Measurements from ENCODE around the gene RUNDC3A.

Gene RUNDC3A

GRCh38 chr17:44308320-44308818, at the start of gene RUNDC3A:
Gene RUNDC3A, plus strand, starts transcription at chr17:44308601. Its CDS starts 232 bp downstream, at chr17:44308833.
- peak; percentile 77 for ATAC-seq
- peak; percentile 89 for DNase-seq

GRCh38 chr17:44258811-44259351, 49.5 kb upstream of the RUNDC3A start:
- no peak for DNase-seq
- ATAC-seq, result no peak

GRCh38 chr17:44260296-44260695, 48.1 kb upstream of the RUNDC3A start:
- no peak for DNase-seq
- ATAC-seq, result no peak

DNA sequence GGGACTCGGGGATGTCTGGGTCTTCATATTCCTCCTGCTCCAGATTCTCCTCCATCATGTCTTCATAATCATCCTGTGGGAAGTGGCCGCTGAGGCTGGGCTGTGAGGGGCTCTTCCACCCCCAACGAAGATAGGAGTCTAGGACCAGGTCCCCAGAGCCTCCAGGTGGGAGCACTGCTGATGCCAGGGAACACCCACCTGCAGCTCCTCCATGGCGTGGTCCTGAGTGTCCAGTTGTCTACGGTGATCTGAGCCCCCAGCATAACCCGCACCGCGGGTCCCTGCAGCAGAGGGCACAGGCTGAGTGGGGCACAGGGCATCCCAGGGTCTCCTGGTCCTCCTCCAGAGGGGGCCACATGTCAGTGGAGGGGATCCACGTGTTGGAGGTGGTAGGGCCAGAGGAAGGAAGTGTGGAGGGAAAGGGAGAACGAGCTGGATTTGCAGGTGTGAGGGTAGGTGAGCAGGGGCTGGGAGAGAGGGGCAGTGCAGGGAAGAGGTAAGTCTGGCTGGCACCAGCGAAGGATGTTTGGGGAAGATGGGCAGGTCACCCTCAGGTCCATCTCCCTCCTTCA, 45.7 kb upstream of the RUNDC3A start:
- ATAC-seq (no peak), DNase-seq (no peak)

DNA sequence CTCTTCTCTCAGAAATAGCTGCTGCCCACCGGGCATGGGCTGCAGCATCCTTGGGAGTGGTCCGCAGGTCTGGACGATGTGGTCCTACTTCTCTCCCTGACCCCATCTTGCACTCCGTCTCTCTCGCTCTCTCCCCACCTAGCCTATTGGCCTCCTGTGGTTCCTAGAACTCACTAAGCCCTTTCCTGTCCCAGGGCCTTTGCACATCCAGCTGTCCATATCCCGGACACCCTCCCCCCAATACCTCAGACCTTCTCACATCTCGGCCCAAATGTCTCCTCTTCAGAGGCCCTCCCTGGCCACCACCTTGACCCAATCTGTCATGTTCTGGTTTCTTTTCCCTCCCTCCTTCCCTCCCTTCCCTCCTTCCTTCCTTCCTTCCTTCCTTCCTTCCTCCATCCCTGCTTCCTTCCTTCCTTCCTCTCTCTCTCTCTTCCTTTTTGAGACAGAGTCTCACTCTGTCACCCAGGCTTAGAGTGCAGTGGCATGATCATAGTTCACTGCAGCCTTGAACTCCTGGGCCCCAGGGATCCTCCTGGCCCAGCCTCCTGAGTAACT, 45.0 kb upstream of the RUNDC3A start:
- DNase-seq, result no peak
- ATAC-seq, result no peak

DNA sequence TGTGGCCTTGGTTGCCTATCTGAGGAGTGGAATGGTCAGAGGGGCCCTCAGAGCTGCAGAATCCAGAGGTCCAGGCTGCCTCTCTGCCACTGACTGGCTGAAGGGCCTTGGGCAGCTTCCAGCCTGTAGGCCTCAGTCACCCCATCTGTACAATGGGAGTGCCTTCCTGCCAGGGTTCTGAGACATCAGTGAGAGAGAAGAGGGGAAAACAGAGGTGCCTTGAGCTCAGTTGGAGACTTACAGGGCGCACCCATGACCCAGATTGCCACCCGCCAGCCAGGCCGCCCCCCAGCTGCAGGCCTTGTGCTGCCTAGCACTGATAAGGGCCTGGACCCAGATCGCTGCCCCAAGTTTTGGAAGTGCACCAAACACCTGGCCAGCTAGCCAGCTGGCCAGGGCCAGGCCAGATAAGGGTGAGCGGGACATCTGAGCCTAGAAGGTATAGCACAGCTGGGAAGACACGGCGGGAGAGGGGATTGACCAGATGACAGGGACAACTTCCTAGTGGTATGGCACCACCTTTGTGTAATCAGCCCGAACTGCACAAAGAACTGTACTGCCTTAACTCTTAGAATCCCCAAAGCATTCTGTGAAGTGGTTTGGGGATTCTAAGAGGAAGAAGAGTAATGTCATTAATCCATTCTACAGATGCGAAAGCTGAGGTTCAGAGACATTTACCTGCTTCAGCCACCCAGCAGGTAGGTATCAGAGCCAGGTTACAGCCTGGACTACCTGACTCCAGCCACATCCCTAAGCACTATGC, 41.8 kb upstream of the RUNDC3A start:
- DNase-seq, result no peak

DNA sequence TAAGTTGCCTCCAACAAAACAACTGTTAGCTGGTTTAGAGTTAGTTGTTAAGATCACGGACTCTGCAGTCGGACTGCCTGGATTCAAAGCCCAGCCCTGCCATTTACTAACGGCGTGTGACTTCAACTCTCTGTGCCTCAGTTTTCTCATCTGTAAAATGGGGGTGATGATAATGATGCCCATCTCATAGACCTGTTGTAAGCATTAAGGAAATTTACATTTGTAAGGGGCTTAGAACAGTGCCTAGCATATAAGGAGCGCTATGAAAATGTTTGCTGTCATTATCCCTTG, 41.3 kb upstream of the RUNDC3A start:
- DNase-seq, result no peak
- no peak for ATAC-seq

More for the DNA sequence above, 41.8 kb upstream of the RUNDC3A start:
- ATAC-seq, result no peak

GRCh38 chr17:44267818-44268490, 40.4 kb upstream of the RUNDC3A start, which contains the start of gene SLC4A1:
Gene SLC4A1, minus strand, starts transcription at chr17:44268135. Its CDS starts 5,269 bp downstream, at chr17:44262866.
- DNase-seq, result no peak
- no peak for ATAC-seq

DNA sequence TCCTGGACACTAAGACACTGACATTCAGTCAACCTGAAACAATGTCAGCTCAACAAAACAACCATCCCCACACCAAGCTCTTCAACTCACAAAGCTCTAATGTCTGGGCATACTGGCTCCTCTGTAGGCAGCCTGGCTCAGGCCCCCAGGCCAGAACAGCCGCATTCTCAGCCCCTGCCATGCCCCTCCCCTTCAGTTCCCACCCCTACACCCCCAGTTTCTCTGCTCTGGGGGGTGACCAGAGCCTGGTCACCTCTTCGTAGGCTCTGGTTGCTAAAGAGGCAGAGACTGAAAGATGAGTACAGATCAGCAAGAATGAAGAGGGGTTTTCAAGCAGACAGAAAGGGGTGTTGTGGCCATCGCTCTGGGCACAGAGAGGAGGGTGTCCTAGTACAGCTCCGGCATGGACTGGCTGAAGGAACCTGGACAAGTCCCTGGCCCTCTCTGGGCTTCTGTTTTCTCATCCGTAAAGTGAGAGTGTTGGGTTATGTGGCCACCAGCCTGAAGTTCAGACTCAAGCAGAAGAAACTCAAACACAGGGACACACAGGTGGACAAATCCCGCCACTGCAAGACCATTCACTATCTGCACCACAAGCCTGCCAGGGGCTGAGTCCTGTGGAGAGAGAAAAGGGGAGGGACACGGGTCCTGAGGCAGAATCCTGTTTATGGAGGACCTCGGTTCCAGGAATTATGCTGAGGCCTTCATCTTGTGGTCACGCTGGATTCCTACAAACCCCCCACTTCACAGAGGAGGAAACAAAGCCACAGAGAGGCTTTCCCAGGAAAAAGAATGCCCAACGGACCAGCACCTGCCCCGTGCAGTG, 39.5 kb upstream of the RUNDC3A start:
- DNase-seq (no peak), ATAC-seq (no peak)

DNA sequence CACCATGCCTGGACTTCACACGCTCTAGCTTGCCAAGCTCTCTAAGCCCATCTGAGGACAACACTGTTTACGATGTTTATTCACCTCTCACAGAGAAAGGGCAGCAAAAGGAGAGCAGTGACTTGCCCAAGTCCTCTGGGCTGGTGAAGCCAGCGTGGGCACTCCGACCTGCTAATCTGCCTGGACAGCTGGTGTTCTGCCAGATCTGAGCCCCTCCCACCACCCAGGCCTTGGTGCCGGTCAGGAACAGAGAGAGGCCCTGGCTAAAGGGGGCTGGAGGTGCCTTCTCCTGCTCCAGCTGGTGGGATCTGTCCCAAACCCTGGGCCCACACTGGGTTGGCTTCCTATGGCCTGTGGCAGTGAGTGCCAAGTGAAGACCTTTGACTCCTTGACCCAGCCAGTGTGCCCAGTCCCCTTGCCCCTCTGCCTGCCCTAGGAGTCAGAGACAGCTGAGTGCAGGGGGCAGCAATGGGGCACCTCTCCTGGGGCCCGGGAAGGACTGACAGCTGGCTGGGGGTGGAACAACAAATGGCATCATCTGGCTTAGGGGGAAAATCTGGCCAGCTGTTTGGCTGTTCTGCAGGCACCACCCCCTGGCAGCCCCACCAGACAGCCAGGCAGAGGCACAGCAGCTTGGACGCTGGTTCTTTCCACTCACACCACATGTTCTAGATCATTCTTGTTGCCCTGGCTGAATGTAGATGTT, 38.7 kb upstream of the RUNDC3A start:
- ATAC-seq, result no peak
- DNase-seq, result no peak

DNA sequence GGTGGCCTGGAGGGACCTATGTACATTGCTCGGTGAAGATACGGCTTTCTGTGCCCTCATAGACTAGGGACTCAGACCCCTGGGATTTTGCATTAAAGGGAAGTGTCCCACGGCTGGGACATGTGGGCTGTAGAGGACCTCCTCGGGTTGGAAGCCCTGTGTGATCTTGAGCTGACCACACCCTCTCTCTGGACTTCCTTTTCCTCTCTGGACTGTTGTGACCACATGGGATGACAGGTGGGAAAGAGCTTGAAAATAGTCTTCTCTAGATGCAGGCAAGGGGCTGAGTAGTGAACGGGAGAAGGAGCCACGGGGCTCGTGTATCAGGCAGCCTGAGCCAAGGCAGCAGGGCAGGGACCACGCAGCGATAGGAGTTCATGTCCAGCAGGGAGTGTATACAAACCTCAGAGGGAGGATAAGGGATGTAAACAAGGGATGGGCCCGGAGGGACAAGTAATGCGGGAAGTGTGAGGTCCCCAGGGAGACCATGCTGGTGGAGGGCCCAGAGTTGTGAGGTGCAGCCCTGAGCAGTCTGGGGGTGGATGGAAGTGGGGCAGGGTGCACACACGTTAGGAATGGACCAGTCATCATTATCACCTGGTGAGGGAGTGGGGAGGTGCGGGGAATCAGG, 36.0 kb upstream of the RUNDC3A start:
- ATAC-seq, result peak; percentile 10
- no peak for DNase-seq

DNA sequence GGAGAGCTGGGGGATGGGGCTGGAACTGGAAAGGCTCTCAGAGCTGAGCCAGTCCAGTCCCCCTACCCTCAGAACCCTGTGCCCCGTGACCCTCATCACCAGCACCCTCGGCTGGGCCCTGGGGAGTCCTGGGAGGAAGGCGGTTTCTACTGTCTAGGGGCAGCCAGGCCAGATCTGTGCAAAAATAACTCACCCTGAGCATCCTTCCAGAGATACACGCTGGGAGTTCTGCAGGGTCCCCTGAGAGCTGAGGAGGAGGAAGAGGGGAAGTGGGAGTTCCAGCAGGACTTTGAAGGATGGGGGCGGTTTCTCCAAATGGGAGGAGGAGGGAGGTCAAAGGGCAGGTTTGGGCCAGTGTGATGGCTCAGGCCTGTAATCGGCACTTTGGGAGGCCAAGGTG, 35.4 kb upstream of the RUNDC3A start:
- ATAC-seq, result no peak
- no peak for DNase-seq

DNA sequence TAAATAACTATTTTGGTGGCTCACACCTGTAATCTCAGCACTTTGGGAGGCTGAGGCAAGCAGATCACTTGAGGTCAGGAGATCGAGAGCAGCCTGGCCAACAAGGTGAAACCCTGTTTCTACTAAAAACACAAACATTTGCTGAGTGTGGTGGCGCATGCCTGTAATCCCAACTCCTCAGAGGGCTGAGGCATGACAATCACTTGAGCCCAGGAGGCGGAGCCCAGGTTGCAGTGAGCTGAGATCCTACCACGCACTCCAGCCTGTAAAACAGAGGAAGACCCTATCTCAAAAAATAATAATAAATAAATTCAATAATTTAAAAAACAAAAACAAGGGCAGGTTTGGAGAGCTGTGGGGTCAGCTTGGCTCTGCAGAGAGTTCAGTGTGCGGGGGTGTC, 34.8 kb upstream of the RUNDC3A start:
- no peak for DNase-seq
- ATAC-seq, result no peak

DNA sequence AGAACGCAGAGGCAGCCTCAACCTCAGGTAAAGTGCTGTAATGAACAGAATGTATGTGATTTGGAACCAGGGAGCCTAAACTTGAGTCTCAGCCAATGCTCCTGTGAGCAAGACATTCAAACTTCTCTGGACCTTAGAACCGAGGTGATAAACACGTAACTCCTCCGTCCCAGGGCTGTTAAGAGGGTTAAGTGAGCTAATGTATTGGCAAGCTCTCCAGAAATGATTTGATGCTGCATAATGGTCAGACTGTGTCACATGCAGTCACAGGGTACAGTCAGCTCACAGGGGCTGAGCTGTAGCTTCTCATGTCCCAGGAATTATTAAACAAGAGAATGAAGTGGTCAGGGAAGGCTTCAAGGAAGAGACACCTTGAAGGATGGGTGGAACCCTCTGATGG, 30.4 kb upstream of the RUNDC3A start:
- DNase-seq (no peak), ATAC-seq (no peak)

DNA sequence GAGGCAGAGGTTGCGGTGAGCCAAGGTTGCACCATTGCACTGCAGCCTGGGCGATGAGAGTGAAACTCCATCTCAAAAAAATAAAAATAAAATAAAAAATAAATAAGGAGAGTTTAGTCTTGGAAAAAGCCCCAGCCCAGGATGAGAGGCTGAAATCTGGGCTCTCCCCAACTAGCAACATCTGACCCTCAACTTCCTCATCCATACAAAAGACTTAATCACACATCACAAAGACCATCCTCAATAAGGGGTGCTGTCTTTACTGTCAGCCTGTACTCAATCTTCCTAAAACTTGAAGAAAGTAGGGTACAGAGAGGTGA, 29.1 kb upstream of the RUNDC3A start:
- DNase-seq (no peak), ATAC-seq (no peak)

DNA sequence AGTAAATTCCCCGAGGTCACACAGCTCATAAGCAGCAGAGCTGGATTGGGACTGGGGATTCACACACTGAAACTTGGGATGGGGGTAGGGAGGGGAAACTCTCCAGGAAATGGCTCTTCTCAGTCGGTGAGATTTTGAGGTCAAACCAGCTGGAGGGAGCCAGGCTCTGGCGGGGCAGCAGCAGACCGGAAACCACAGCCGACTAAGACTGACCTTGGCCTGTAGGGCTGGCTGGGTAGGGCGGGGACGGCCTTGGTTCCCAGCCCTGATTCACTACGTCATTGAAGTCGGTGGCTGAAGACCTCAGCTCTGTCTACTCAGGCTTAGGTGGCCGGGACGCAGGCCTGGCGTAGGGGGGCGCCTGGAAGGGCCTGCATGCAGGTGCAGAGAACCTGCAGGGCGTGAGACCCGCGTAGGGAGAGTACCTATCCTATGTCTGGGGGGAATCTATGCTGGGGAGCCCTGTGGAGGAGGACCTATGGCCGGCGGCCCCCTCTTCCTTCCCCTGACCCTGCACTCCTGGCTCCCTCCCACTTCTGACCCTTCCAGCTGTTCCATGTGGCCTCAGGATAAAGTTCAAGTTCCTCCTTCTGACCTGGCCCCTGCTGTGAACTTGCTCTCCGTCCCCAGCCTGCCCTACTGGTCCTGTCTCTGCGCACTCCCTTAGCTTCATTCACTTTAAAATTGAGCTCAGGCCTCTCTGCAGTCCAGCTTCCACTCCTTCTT, 28.6 kb upstream of the RUNDC3A start:
- ATAC-seq (peak; percentile 58), DNase-seq (peak; percentile 32)

DNA sequence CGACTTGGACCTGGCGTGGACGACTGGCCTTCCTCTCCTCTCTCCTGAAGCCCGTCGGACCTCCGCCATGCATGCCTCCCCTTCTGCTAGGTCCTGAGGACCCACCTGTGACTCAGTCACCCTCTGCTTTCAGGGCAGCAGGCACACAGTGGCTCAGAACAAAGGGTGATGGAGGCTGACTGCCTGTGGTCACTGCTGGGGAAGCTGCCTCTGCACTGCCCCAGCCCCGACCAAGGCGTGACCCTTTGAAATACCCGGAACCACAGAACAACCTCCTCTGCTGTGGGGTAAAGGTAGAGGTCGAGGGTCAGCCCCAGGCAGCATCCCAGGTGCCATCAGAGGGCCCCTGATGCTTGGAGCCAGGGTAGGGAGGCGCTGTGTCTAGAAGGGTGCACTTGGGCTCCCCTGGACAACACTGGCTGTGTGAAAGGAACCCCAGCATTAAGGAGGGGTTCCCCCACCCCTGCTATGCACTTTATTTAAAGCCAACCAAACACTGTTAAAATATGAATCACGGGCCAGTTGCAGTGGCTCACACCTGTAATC, 27.9 kb upstream of the RUNDC3A start:
- no peak for ATAC-seq
- no peak for DNase-seq

DNA sequence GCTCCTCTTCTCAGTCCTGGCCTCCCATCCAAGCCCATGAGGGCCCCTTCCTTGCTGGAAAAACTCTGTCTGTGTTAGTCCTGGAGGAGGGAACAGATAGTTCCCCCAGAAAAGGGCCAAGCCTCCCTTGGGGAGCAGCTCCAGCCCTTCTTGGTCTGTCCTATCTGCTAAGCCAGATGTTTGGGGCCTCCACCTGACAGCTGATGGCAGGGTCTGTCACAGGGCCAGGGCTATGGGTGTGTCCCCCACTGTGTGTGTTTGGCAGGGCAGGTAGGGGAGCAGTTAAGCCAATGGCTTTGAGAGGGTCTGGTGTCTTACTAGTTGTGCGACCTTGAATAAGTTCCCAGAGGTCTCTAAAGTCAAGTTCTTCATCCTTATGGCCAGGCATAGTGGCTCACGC, 26.8 kb upstream of the RUNDC3A start:
- no peak for ATAC-seq
- no peak for DNase-seq

- ATAC-seq, result no peak
- no peak for DNase-seq
Measured at GRCh38 chr17:44282264-44282663, 26.1 kb upstream of the RUNDC3A start.
